GM19372 (cell line): ENCODE measurements around the gene ZNF862.

Source experiments
- ATAC-seq: cut with Tn5 transposase; IDR thresholded peaks from one replicate; pipeline ENCODE4 v1.9.1; 2021; ENCODE audit warnings: mild to moderate bottlenecking, low read depth, moderate library complexity; ENCODE audit not compliant: unreplicated experiment

The ZNF862 gene

DNA sequence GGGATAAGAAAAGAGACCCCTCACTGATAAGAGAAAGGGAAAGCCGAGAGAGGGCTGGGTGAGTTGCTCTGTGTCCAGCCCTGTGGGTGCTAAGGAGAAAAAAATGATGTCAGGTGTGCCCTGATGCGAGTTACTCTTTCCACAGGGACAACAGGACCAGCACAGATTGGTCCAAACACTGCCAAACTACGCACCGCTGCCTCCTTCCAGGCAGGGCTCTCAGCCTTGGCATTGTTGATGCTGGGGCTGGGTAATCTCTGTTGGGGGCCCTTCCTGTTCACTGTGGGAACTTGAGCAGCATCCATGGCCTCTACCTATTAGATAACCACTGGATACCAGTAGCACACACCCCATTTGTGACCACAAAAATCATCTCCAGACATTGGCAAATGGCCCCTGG is 25.3 kb downstream of the ZNF862 start:
- no peak for ATAC-seq

GRCh38 chr7:149864023-149864422 is 25.8 kb downstream of the ZNF862 start:
- ATAC-seq: no peak

DNA sequence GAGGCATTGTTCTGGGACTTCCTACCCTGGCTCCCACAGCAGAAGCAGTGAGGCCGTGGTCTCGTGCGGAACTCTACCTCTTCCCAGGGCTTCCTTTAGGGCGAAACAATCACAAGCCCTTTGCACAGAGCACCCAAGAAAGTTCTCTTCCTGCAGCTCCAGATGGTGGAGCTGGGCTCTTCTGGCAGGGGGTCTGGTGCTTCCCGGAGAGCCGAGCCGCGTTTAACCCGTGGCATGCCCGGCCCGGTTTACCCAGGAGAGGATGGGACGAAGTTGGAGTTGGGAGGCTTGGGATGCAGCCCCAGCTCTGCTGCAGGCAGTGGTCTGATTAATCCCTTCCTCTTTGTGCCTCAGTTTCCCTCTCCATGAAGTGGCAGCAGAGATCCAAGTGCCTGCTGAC is 26.6 kb downstream of the ZNF862 start:
- ATAC-seq: no peak

GRCh38 chr7:149865437-149865836 is 27.3 kb downstream of the ZNF862 start:
- no peak for ATAC-seq

DNA sequence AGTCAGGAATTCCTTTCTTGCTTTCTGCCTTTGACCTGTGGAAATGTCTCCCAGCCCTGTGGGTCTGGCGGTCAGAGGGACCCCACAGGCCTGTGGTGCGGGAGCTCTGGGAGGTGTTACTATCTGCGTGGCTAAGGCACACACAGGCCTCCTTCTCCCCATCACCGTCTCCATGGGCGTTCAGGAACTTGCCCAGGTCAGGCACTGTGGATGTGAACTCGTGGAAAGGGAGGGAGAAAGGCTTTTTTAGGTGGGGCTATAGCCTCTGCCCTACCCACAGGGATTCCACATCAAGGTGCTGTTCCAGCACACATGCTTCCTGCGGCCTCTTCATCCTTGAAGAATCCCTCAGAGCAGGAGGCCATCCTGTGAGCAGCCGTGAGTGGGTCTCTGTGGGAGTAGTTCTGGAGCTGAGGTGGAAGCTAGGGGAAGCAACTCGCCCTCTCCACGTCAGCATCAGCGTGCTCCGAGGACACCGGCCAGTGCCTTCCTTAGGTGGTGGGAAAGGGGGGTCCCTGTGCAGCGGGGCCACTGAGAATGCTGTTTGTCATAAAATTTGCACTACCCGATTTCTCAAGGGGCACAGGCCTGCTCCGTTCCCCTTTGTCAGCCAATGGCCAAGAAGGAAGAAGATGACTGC is 28.1 kb downstream of the ZNF862 start:
- ATAC-seq: no peak

- ATAC-seq: no peak
These were observed 28.7 kb downstream of the ZNF862 start for GRCh38 chr7:149866779-149867447.

DNA sequence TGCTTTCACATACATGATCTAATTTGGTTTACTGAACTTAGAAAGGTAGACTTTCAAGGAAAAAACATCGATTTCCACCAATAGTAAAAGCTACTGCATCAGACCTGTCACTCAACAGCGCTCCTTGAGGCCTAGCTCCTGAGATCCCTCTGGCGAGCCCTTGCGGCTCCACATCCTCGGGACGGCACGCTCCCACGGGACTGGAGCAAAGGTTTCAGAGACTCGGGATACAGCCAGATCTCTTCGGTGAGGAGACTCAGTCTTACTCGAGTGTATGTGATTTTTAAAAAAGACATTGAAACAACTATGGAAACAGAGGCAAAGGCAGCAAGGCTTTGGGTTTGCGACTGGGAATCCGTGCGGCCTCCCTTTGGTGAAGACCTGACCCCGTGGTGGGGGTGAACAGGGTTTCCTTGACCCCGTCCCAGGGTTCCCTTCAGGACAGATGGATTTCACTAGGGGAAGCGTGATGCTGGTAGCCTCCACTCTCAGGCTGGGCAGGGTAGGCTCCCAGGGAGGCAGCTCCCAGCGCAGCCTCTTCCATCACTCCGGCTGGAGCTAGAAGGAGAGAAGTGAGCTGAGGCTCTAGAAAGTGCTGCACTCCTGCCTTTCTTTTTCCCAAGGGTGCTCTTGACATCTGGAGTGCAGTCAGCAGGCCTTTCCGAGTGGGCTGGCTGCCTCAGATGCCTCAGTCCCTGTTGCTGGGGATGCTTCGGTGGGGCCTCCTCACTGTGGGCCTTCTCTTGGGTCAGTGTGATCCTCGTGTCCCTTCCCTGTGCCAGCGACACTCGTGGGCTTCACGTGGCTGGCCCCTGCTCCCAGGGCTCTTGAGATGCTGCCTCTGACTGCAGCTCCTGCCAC is 29.8 kb downstream of the ZNF862 start:
- no peak for ATAC-seq

DNA sequence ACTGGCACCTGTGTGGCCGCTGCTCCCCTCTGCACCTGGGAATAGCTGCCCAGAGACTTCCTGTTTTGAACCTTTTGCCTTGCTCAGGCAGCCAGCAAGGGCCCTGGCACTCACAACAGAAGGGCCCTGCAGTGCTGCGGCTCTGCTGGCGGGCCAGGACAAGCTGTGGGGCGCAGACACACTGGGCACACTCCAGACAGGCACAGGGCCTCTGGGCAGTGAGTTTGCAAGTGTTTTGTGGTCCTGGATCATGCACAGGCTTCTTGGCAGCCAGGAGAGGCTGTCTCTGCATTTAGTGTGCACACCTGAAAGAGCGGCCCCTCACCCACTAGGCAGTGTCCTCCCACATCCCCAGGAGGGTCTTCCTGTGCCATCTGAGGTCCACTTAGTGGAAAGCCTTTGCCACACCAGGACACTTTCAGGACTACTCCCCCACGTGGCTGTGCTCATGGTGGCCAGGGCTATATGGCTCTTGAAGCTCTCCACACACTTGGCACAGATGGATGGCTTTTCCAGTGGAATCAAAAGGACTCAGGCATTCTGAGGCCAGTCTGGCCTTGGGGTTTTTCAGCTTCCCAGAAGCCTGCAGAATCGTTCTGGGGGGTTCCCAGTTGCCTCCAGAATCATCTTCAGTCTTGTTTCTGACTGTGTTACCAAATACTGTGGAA is 30.6 kb downstream of the ZNF862 start:
- ATAC-seq: no peak

GRCh38 chr7:149869291-149869650 is 31.1 kb downstream of the ZNF862 start:
- no peak for ATAC-seq

DNA sequence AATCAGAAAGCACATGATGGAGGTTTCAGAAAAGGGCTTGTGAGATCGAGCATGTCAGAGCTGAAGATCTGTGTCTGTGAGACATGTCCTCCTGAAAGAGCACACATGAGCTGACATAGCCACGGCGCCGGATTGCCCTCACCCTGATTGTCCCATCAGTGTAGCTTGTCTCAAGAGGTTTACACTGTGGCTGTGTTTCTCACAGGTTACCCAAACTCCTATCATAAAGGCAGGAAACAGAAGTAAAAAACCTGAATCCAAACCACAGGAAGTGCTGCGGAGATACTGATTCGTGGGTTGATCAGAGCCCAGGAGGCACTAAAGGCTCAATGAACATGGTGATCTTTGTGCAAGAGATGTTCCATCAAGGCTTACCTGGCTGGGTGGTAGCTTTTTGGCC is 31.7 kb downstream of the ZNF862 start:
- no peak for ATAC-seq

DNA sequence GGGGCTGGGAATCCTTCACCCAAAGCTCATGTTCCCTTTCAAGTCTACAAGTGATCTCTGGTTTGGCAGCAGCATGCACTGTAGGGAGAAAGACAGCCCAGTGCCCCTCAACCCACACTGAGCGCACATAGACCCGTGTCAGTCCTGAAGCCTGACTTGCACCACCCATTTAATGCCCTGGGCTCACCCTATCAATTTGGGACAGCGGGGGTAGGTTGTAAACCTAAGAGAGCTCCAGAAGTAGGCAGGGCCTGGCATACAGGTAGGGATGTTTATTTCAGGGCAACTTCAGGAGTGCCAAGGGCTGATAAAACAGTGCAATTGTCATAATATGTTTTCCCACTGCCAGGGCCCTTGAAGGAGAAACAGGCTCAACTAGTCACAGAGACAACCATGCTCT is 32.1 kb downstream of the ZNF862 start:
- ATAC-seq: no peak

- ATAC-seq: no peak
These were observed 32.7 kb downstream of the ZNF862 start for GRCh38 chr7:149870701-149871483.

DNA sequence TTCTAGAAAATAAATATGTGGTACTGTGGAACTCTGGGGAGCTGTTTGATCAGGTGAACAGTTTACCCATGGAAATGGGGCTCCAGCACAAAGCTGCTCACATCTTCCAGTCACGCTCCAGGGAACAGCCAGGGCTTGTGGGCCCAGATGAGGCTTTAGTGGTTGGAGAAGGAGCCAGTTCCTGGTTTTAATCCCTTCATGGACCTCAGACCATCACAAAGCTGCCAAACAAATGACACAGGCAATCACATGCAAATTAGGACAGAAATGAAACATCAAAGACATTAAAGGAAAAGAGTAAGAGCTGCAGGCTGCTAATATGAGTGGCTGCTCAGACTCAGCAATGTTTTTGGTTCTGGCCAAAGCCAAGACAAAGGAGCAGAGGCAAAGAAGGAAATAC is 33.4 kb downstream of the ZNF862 start:
- ATAC-seq: no peak

DNA sequence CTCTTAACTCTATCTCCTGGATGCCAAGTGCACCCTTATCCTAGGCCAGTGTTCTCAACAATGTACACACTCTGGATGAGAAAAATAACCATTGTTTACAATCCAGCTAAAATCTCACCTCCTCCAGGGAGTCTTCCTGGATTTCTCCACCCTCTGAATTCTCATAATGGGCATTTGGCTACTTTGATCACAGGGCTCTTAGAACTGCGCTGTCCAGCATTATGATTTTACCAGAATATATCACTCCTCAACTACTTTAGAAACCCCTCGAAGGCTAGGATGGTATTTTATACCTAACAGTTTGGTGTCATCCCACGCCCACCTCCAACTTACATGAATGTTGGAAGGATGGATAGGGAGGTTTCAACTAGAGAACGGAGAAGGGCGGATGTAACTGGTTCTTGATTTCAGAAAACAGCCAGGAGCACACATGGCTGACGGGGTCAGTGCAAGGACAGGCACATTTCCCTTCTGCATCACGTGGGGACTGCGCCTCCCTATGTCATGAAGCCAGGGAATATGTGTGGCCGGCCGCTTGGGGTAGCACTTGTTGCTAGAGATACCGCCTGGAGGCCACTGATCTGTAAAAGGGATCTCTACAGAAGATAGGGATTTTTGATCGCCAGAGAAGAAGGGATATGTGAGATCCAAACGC is 34.4 kb downstream of the ZNF862 start:
- no peak for ATAC-seq

GRCh38 chr7:149873074-149873969 is 35.1 kb downstream of the ZNF862 start, which contains the start of gene ATP6V0E2:
Gene ATP6V0E2 (plus strand): TSS chr7:149873969. CDS start chr7:149874066, 97 bp downstream.
- peak; percentile 89 for ATAC-seq

DNA sequence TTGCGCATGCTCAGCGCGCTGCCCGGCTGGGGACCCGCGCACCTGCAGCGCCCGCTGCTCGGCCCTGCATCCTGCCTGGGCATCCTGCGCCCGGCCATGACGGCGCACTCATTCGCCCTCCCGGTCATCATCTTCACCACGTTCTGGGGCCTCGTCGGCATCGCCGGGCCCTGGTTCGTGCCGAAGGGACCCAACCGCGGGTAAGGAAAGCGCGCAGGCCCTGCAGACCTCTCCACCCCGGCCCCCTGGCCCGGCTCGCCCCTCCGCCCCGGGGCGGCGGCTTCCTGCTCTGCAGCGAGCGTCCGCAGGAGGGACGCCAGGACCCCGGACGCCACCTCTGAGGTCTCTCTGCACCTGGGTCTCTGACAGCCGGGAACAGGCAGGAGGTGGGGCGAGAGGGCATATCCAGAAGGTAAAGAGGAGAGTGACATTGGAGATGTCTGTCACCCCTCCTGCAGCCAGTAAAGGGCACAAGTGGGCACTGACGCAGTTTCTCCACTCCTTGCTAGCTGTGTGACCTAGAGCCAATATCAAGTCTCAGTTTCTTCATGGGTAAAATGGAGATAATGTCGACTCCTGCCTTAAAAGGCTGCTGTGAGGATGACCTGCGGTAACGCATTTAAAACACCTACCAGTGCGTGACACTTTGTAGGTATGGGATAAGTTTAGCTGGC is 35.9 kb downstream of the ZNF862 start:
- ATAC-seq: peak; percentile 26

DNA sequence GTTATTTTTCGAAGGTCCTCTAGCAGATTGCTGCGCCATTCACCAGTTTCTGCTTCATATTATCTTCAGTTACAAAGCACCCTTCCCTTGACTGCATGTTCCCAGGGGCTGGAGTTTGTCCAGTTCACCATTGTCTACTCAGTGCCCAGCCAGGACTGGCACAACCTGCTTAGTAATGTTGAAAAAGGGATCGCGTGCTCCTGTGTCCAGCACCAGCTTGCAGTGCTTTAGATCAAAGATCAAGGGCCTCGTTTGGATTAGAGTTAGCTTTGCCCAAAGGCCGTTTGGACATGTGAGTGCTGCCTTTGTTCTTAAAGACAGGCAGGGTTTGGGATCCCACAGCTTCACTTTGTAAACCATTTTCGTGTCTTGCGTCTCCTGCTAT is 36.5 kb downstream of the ZNF862 start:
- ATAC-seq: no peak

- no peak for ATAC-seq
These were observed 37.2 kb downstream of the ZNF862 start for GRCh38 chr7:149875396-149875795.
